Heart right ventricle (tissue), 16 donors: ENCODE data around the gene RNF31. TPM values are rescaled to one million over a fixed set of nuclear protein-coding genes. Genes with fewer than 3 reads are reported as not detected.

Source experiments
- ATAC-seq, 8 donors: fragments of 200-7000 bp; cut with Tn5 transposase; one replicate each; pipeline ENCODE4 v1.9.1; 2020; ENCODE audit warnings: mild to moderate bottlenecking in 8 of 8, moderate library complexity in 8 of 8, moderate number of reproducible peaks in 1 of 8
- DNase-seq, 2 donors: peaks; one replicate each; pipeline ENCODE4 v3.0.0-alpha.2; 2020
- H3K27ac ChIP-seq, 10 donors: fragments of 200-600 bp; sonication (generic) in 2 of 10; one replicate each; pipeline versions ENCODE4 v1.5.0 to v1.8.0; 2020 to 2022; ENCODE audit warnings: mild to moderate bottlenecking in 3 of 10
- H3K27me3 ChIP-seq, 7 donors: fragments of 200-600 bp; one replicate each; pipeline ENCODE4 v1.8.0; 2021 to 2022; ENCODE audit warnings: mild to moderate bottlenecking in 2 of 7
- H3K36me3 ChIP-seq, 9 donors: fragments of 200-600 bp; sonication (generic) in 1 of 9; one replicate each; pipeline versions ENCODE4 v1.5.0 to v1.8.0; 2020 to 2022; ENCODE audit warnings: mild to moderate bottlenecking in 2 of 9
- H3K4me1 ChIP-seq, 9 donors: fragments of 200-600 bp; sonication (generic) in 1 of 9; one replicate each; pipeline versions ENCODE4 v1.5.0 to v1.8.0; 2020 to 2022; ENCODE audit warnings: mild to moderate bottlenecking in 4 of 9
- H3K4me3 ChIP-seq, 10 donors: fragments of 200-600 bp; sonication (generic) in 2 of 10; one replicate each; pipeline versions ENCODE4 v1.5.0 to v1.8.0; 2020 to 2022; ENCODE audit warnings: mild to moderate bottlenecking in 7 of 10, moderate library complexity in 2 of 10
- H3K9me3 ChIP-seq, 11 donors: fragments of 200-600 bp in 10 of 11; sonication (generic) in 2 of 11; one replicate each; pipeline versions ENCODE4 v1.5.0 to v1.8.0; 2013 to 2022; ENCODE audit warnings: mild to moderate bottlenecking in 2 of 11, control low read depth in 1 of 11, moderate library complexity in 1 of 11
- WGBS, 2 donors: extraction: QIAGEN DNeasy Blood & Tissue Kit; methylation state at CpG; one replicate each; pipeline ENCODE4 v1.1.7; 2013; ENCODE audit warnings: inconsistent platforms in 1 of 2; 5-methylcytosine and 5-hydroxymethylcytosine counted together
- intact Hi-C, 10 donors: fragments of 100-400 bp; cut with DNase I; formaldehyde crosslinking; loops; one replicate each; pipeline versions ENCODE4 v1.11.1 to v1.14.2; 2022
- polyA plus RNA-seq, 2 donors: library from polyadenylated mRNA; stranded (reverse); fragments of 200-250 nt; gene quantifications; one replicate each; pipeline ENCODE4 v1.2.3, GENCODE V29; 2013
- total RNA-seq, 10 donors: library from RNA; stranded (reverse); fragmentation: NEBNext Ultra II Directional in 3 of 10; extraction: Animal tissue kit (Norgen Biotek cat#: 25700) in 3 of 10; gene quantifications; one replicate each; pipeline versions ENCODE4 v1.2.1 to v1.2.4, GENCODE V29; 2021 to 2023
- TF ChIP-seq, protein P1 (sequence below), 9 donors: fragments of 200-600 bp; sonication (generic) in 2 of 9; IDR thresholded peaks; one replicate each; pipeline versions ENCODE4 v1.5.0 to v1.8.0; 2021 to 2022; ENCODE audit warnings: antibody characterized with exemption in 9 of 9, mild to moderate bottlenecking in 5 of 9, moderate library complexity in 1 of 9
- donor health status: Arrhythmogenic right ventricular cardiomyopathy.
- donor health status: ischemic (EF 13 %, LVEDD 7.1; RV severe dilation, severe dysfunction).
- donor health status: healthy with polysubstance abuse.
- donor health status: DM: no; HTN: yes; CAD: no.
- donor health status: DM: no; HTN: no; CAD: no.
- donor health status: ischemic (EF 25% LVEDD 6.9; RV normal size, moderate dysfunction).
- donor health status: ischemic (EF 25% LVEDD 5.7; RV mildly dilated, moderate dysfunction).
- donor health status: healthy.
- donor health status: DM: yes; HTN: yes; CAD: no.
- donor health status: Ischemic cardiomyopathy.
- donor health status: ischemic (EF 35%, LVEDD 5.7; RV mildly dilated, moderate dysfunction).
- donor health status: nonischemic (EF 11% LVEDD 7.7; RV severe dilation, severe dysfunction).
- donor health status: DM: yes; HTN: yes; CAD: no.
- donor health status: PGD.
- donor health status: ischemic (EF 29% LVEDD 5.4; RV normal size, mild dysfunction).
- donor health status: nonischemic (EF 23%, LVEDD 6.1; RV moderate dilation, normal function).

RNF31 gene
- total and polyA plus RNA-seq, 12 donors: 27.5 to 92.9 (median 35.7) TPM

DNA sequence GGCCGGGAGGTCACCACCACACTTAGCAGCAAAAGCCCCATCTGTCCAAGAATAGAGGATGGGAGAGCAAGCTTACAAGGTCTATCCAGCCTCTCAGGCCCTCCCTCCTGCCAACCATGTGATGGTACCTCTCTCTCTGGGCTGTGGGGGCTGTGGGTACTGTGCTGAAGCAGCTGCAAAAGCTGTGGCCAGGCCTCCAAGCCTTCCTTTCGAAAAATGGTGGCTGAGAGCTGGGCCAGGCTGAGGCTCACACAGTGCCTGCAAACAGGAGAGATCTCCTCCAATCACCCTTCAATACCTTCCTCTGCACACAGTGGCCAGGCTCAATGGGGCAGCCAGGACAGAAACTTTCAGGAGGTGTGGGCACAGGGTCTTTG, 40.2 kb downstream of the RNF31 start:
- no peaks in the 10 kb centered on the region for H3K27me3 ChIP-seq
- TF ChIP-seq, protein P1, sequence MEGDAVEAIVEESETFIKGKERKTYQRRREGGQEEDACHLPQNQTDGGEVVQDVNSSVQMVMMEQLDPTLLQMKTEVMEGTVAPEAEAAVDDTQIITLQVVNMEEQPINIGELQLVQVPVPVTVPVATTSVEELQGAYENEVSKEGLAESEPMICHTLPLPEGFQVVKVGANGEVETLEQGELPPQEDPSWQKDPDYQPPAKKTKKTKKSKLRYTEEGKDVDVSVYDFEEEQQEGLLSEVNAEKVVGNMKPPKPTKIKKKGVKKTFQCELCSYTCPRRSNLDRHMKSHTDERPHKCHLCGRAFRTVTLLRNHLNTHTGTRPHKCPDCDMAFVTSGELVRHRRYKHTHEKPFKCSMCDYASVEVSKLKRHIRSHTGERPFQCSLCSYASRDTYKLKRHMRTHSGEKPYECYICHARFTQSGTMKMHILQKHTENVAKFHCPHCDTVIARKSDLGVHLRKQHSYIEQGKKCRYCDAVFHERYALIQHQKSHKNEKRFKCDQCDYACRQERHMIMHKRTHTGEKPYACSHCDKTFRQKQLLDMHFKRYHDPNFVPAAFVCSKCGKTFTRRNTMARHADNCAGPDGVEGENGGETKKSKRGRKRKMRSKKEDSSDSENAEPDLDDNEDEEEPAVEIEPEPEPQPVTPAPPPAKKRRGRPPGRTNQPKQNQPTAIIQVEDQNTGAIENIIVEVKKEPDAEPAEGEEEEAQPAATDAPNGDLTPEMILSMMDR (IDR thresholded peaks at IDR 0.05): no peak
- H3K4me1 ChIP-seq: peaks cover 4 to 24% (median 19%) of the 10 kb centered on the region in 9 donors
- peaks cover 0 to 77% (median 30%) of the 10 kb centered on the region in 9 donors for H3K36me3 ChIP-seq
- ATAC-seq (peak in 1 of 8 donors; percentile 3), DNase-seq (no peak)
- H3K27ac ChIP-seq: peak overlapping the region in 4 of 10 donors; percentile 64 to 76 (median 70)
- WGBS, 2 donors: 84 to 85% methylated on average over 2 of the region's 2 CpGs
- peak overlapping the region in 9 of 10 donors; percentile 58 to 94 (median 68) for H3K4me3 ChIP-seq
- intact Hi-C loops: no loop called here
- H3K9me3 ChIP-seq: no peaks in the 10 kb centered on the region

DNA sequence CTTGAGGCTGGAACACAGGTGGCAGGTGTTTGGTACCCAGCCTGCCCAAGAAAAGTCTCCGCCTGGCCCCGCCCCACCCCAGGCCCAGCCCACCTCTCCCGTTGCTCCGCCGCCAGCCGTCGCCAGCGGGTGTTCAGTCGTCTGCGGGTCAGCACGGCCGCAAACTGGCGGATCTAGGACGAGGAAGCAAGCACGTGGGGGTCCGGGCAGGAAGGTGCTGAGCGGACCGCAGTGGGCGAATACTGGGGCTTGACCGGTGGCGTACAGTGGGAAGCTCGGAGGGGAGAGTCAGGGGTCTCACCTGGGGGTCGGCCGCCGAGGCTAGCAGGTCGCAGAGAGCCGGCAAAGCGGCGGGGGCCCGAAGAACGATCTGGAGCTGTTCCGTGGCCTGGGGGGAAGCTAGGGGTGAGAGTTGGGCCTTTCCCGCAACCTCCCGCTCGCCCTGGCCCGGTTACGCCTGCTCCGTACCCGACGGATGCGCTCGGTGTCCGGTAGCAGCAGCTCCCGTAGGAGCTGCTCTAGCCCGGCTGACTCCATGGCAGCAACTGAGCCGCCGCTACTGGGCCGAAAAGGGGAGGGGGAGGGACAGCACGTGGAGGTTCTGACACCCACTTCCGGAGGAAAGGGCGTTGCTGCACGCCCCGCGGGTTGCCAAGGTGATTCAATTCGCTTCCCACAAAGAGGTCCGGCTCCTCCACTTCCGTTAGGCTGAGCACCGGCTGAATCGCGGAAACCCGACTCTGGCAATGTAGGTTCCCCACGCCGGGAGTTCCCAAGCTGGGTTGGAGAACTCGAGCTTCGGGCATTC, 41.2 kb downstream of the RNF31 start, which contains the start of gene IPO4:
Gene IPO4 (minus strand): TSS at position 566 of the 808 bp plus-strand sequence. CDS start 29 bp downstream, at position 537.
- intact Hi-C loops: loop anchor here in 1 of 10 donors (2.0 kb wide), 1 partner anchor 44 kb away; the partner anchor contains the start of genes GMPR2 and NEDD8
- H3K4me1 ChIP-seq: peaks cover 4 to 24% (median 19%) of the 10 kb centered on the region in 9 donors
- ATAC-seq (peak; percentile 89 to 98 (median 95)), DNase-seq (peak; percentile 92 to 97)
- H3K27me3 ChIP-seq: no peaks in the 10 kb centered on the region
- H3K9me3 ChIP-seq: no peaks in the 10 kb centered on the region
- peak within 1 kb of the TSS; percentile 17 to 83 (median 68) for H3K27ac ChIP-seq
- peak within 1 kb of the TSS; percentile 58 to 94 (median 68) for H3K4me3 ChIP-seq
- peaks cover 0 to 76% (median 27%) of the 10 kb centered on the region in 9 donors for H3K36me3 ChIP-seq
- 0 to 1% methylated on average over 63 to 65 of the region's 65 CpGs for WGBS, 2 donors
- TF ChIP-seq, protein P1 (IDR thresholded peaks at IDR 0.05): no peak

DNA sequence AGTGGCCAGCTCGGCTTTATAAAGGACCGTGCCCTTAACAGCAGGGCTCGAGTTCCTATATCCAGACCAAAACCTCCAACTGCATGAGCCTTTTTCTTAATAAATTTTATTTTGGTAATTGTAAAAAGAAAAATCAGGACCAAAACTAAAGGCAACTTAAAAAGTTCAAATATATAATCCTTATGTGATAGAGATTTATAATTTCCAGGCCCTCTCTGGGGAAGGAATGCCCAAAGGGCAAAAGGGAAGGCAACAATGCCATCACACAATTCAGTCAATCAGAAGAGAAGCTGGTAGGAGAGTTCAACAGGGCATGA, 41.7 kb downstream of the RNF31 start:
- peaks cover 4 to 27% (median 20%) of the 10 kb centered on the region in 9 donors for H3K4me1 ChIP-seq
- intact Hi-C loops: loop anchor here in 1 of 10 donors (2.0 kb wide), 1 partner anchor 44 kb away; the partner anchor contains the start of genes GMPR2 and NEDD8
- TF ChIP-seq, protein P1 (IDR thresholded peaks at IDR 0.05): no peak
- WGBS, 2 donors: 4 to 6% methylated on average over 3 of the region's 3 CpGs
- no peaks in the 10 kb centered on the region for H3K27me3 ChIP-seq
- no peaks in the 10 kb centered on the region for H3K9me3 ChIP-seq
- H3K36me3 ChIP-seq: peaks cover 0 to 73% (median 24%) of the 10 kb centered on the region in 9 donors
- H3K4me3 ChIP-seq: peak overlapping the region in 8 of 10 donors; percentile 65 to 94 (median 68)
- peak overlapping the region in 9 of 10 donors; percentile 11 to 83 (median 67) for H3K27ac ChIP-seq
- ATAC-seq: no peak
- no peak for DNase-seq

DNA sequence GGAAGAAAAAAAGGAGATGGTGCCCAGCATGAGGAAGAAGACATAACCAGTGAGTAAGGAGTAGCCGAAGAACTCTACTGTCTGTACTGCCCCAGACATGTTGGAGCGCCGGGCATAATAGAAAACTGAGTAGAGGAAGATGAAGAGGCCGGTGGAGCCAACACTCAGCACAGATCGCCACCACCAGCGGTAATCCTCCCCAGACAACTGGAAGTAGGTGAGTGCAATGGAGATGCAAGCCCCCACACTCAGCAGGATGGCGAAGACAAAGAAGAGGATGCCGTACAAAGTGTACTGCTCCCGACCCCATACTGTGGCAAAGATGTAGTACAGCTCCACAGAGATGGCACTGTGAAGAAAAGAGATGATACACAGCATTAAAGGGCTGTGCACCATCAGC, 42.2 kb downstream of the RNF31 start:
- Histone ChIP-seq H3K4me3 (no peak overlapping the region), H3K27ac (peak overlapping the region in 5 of 10 donors; percentile 57 to 83 (median 74)), H3K27me3 (no peaks in the 10 kb centered on the region), H3K9me3 (no peaks in the 10 kb centered on the region), H3K36me3 (peaks cover 0 to 70% (median 19%) of the 10 kb centered on the region in 9 donors), H3K4me1 (peaks cover 4 to 31% (median 24%) of the 10 kb centered on the region in 9 donors)
- ATAC-seq: no peak
- intact Hi-C loops: loop anchor here in 1 of 10 donors (2.0 kb wide), 1 partner anchor 43 kb away; the partner anchor contains the start of genes GMPR2 and NEDD8
- TF ChIP-seq, protein P1 (IDR thresholded peaks at IDR 0.05): no peak
- DNase-seq: no peak
- 92 to 94% methylated on average over 9 of the region's 9 CpGs for WGBS, 2 donors
